Measurements from ENCODE around the gene MAP3K1. TPM values are rescaled to one million over a fixed set of nuclear protein-coding genes. Genes with fewer than 3 reads are reported as not detected.
"Not testable (repeated sequence)": the region's sequence is repeated elsewhere in the genome, so short reads cannot be mapped to it uniquely, and the experiment has no call there.

Gene MAP3K1
- polyA plus RNA-seq, 5 donors: 41.7 to 68.9 (median 60.4) TPM

DNA sequence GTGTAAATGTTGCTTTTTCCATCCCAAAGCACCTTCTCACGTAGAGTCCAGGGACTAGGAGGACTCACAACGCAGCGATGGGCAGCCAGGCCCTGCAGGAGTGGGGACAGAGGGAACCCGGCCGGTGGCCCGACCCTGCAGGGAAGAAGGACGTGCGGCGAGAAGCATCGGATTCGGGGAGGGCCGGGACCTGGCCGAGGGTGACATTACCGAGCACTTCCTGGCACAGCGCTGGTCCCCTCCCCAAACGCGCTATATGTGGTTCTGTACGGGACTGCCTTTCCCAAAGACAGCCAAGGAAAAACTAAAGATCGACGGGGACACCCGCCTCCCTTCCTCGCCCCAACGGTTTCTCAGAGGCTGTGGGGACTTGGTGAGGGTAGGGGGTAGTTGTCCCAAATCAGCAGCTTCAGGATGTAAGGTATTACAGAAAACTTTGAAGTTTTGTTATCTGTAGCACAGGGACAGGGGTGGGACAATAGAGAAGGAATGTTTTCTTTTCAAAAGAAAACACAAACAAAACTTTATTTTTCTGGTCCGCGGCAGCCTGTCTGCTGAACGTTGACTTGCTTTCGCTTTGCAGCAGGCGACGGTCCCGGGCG, 887 bp upstream of the MAP3K1 start:
- peak in 1 of 2 donors; percentile 52 for DNase-seq

DNA sequence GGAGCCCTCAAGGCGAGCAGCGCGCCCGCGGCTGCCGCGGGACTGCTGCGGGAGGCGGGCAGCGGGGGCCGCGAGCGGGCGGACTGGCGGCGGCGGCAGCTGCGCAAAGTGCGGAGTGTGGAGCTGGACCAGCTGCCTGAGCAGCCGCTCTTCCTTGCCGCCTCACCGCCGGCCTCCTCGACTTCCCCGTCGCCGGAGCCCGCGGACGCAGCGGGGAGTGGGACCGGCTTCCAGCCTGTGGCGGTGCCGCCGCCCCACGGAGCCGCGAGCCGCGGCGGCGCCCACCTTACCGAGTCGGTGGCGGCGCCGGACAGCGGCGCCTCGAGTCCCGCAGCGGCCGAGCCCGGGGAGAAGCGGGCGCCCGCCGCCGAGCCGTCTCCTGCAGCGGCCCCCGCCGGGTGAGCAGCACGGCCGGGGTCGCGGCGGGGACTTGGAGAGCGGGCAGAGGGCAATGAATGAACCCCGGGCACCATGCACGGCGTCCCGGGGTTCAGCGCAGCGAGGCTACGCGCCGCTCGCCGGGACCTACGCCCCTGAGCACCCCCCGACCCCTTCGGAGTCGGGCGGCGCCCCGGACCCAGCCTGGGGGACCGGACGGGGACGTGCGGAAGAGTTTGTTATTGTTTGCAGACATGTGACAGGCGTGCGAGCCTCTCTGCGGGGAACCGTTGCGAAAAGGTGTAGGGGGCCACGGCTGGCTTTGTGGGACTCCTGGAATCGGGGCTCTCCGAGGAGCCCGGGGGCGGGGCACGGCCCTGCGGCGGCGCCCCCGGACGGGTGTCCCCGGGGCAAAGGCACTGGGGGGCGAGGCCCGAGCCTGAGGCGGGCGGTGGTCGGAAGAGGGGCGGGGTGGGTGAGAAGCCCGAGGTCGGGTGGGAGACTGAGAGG, 553 bp downstream of the MAP3K1 start:
- DNase-seq: no peak

DNA sequence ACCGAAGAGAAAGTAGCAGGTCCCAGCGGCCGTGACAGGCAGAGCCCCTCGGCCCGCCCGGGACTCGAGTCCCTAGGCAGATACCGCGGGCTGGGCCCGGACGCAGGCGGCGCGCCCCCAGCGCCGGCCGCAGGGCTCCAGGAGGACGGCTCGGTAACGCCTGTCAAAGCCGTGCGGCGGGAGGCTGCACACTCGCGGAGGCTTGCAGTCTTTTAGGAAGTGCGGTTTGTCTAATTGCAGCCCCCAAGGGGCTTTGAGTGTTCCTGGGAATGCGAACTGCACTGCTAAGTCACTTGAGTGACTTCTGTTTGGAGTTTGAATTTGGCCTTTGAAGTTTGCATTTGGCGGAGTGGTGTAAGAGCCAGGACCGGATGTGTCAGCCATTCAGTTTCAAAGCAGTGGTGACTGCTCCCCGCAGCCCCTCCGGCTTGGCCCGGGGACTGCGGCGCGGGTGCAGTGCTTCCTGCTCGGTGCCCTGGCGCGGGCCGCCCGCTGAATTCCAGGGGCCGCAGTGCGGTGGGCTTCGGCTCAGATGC, 1.3 kb downstream of the MAP3K1 start:
- DNase-seq: peak; percentile 76 to 81

DNA sequence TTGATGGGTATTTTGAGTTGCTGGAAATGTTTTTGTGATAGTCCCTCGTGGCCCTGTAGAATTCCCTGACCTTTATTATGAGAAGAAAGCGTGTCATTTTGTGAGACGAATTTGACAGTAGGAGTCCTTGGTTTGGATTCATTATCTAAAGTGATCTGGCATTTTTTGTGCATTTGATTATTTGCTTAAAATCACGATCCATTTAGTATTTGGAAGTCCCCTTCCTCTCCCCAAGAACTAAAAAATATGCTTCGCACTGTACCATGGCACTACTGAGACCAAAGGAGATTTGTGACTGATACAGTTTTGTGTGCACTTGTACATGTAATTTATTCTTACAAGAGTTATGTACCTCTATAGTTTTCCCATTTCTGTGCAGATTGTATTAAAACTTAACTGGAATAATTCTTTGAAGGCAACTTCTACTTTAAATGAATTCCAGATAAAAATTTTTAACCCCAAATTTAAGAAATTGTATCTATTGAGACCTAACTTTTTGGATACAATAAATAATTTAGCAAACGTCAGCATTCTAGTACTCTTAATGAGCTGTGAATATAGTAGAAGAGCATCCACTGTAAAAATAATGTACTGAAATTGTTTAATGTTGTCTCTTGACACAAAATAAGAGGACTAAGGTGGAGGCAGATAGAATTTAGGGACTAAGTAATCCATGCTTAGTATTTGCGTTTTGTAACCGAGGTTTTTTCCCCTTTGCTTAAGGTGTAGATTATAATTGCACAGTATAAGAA, 2.1 kb downstream of the MAP3K1 start:
- DNase-seq: no peak

DNA sequence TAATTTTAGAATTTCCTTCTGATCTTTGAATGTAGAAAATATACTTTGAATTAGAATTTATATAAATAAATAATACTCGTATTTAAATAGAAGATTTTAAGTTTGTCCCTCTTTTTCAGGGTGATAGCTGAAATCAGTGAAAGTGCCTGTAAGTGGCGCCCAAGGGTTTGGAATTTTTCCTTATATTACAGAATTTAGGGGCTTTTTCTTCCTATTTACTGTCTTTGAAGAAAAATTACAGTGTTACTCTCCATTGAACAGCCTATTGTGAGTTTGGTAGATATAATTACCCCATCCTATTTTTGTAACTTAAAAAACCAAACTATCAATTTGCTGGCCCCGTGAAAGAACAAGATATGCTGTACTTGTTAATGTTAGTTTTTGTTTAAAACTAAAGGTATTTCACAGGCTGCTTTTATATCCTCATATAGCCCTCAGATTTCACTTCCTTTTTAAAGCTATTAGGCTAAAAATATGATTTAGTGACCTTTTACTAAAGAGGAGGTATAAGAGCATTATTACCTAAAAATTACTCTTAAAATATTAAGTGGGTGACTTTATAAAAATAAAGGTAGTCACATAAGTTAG, 3.2 kb downstream of the MAP3K1 start:
- DNase-seq: no peak

DNA sequence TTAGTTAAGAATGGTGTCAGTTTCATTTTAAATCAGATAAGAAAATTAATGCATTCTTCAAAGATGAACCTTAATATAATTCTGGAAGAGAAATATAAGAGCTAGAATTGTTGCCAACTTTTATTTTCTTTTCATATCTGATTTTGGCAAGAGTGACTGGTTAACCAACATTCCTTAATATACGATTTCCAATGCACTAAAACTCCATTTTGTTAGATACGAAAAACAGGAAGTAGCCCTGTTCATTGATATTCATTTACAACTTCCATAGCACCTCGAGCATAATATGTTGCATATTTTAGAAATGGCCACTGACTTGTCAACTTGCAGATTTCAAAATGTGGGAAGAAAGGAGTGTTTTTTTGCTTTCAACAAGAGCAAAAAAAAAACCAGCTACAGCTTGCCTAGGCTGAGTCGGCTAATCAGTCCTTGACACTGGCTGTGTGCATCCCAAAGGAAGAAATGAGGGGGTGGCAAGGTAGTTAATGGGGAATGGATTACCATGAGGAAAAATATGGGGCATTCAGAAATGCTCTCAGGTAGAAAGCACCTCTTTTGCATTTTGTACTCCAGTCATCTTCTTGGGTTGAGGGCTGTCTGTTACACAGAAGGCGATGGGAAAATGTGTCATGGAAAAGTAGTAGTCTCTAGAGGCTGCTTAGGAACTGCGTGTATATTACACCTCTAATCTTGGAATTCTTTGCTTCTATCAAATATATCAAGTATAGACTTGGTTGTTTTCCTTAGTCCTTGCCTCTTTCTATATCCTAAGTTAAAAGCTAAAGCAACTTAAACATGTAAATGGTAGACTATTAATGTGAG, 3.9 kb downstream of the MAP3K1 start:
- DNase-seq: peak in 1 of 2 donors; percentile 35

DNA sequence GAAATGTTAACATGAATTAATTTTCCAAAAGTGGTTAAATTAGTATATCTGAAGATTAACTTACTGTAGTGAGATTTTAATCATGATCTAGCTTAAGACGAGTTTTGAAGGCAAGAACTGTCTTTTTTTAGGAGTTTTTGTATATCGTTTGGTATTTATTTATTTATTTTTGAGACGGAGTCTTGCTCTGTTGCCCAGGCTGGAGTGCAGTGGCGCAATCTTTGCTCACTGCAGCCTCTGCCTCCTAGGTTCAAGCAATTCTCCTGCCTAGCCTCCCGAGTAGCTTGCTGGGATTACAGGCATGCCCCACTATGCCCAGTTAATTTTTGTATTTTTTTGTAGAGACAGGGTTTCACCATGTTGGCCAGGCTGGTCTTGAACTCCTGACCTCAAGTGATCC, 6.5 kb downstream of the MAP3K1 start:
- DNase-seq: not testable (repeated sequence)

DNA sequence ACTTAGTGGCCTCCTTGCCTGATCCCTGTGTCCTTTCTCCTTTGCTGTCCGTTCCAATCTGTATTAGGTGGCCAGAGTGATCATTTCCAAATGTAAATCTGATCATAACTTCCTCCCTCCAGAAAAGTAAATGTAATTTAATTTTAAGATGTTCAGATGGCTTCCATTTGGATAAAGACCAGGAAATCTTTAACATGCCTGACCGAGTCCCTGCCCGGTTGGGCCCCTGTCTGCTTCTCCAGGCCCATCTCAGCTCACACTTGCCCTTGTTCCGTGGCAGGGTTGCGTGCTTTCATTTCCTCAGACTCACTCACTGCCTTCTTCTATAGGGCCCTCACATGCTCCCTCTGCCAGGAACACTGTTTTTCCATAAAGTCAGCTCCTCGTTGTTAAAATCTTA, 7.6 kb downstream of the MAP3K1 start:
- no peak for DNase-seq

DNA sequence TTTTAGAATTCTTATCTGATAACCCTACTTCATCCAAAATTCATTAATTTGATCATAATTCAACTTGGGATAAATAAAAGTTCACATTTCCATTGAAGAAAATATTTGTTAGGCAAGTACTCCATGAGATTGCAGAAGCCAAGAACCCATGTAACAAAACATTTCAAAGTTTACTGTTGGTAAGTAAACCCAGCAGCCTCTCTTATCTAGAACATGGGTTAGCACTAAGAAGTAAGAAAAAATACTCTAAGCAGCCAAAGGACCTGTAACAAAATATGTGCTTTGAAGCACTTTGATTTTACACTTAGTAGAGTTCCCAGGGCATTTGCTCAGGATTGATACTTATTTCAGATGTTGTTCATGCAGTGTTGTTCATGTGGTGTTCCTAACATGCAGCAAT, 8.7 kb downstream of the MAP3K1 start:
- DNase-seq: no peak

DNA sequence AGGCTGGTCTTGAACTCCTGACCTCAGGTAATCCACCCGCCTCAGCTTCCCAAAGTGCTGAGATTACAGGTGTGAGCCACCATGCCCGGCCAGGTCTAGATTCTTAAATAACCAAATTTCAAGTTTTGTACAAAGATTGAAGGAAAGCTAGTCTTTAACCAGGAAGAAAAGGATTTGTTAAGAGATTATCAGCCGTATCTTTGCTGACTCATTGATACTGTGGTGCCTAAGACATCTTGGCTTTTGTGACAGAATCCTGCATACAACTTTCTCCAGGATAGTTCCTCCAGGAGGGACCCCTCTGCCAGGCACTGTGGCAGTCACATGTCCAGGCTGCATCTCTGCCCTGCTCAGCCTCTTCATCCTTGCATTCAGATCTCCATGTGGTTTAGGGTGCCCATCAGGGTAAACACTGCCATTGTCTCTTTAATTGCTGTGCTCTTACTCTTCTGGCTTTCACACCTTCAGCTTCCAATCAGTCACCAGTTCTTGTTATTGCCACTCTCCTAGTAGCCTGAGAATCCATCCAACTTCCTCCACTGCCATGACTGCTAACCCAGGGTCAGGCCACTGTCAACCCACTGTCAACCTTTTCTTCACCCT, 10.0 kb downstream of the MAP3K1 start:
- no peak for DNase-seq

DNA sequence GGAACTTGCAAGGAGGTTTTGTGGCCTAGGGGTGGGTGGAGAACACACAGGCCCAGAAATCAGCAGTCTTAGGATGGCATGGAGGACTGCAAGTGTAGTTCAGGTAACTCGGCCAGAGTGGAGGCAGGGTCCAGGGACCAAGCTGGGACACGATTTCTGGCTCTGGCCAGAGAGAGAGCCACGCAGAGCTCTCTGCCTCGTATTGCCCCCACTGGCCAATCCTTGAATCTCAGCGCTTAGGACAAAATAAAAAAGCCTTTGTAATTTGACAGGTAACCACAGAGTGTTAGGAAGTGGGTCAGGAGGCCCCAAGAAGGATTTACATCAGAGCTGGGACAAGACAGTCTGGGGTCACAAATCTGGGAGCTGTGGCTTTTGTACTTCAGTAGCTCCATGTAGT, 11.7 kb downstream of the MAP3K1 start:
- DNase-seq: no peak

DNA sequence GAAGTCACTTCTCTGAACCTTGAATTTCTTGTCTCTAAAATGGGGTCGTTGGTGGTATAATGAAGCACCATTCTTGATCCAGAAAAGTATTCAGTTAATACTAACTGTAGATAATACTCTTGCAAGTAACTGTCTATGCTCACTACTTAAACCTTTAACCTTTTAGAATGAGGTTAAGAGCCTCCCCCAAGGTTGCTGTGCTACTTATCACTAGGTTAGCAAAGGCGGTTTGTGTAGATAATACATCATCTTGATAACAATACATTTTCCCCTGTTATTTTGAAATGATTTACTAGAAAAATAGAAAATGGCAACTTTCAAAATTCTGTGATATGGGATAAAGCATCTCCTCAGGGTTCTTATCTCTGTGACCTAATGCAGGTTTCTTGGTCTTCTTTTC, 12.6 kb downstream of the MAP3K1 start:
- no peak for DNase-seq

DNA sequence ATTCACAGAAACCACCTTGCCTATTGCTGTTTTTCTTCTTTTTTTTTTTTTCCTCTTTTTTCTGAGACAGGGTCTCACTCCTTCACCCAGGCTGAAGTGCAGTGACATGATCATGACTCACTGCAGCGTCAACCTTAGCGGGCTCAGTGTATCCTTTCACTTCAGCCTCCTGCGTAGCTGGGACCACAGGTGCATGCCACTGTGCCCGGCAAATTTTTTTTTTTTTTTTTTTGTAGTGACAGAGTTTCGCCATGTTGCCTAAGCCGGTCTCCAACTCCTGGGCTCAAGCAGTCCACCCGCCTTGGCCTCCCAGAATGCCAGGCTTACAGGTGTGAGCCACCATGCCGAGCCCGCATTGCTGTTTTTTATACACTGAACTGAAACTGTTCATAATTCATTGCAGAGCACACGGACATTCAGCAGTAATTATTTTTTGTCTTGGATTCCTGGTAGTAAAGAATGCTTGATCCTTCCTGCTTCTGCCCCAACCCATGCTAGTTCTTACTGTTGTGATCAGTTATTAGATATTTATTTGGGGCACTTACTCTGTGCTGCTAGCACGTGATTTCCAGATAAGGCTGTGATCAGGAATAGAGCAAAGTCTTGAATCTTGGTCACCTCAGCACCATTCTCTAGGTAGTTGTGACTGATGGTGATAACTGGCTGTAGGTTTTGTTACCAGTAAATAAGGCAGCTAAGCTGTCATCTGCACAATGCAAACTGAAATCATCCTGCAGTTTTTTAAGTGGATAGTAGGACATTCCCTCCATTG, 14.0 kb downstream of the MAP3K1 start:
- DNase-seq: no peak

DNA sequence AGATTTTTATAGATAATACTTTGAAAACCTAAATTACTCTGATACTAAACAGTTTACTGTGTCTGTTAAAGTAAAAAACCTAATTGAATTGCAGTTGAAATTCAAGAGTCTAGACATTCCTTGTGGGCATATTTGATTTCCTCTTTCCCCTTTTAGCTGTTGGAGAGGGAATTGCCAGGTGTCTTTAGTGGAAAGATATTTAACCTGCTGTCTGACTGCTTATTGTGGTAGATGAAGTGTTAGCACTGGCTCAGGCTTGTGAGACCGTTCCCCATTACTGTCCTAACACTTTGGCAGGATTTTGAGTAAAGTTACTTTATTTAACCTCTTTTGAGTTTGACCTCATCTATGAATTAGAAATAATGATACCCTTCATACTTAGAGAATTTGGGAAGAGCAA, 16.4 kb downstream of the MAP3K1 start:
- DNase-seq: no peak

DNA sequence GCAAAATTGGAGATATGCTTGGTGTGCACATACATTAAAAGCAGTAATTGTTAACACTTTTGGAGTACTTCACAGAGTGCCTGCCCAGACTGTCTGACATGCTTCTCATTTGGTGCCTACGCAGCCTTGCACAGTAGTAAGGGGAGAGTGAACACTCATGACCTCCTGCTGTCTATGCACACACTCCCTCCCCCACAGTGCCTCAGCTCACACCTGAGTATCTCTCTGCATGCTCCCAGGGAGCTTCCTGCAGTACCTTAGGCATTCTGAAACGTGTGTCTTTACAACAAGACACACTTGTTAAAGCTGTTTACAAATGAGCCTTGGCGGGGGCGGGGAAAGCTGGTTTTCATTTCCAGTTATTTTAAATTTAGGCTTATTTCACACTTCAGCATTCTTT, 18.0 kb downstream of the MAP3K1 start:
- DNase-seq: no peak

DNA sequence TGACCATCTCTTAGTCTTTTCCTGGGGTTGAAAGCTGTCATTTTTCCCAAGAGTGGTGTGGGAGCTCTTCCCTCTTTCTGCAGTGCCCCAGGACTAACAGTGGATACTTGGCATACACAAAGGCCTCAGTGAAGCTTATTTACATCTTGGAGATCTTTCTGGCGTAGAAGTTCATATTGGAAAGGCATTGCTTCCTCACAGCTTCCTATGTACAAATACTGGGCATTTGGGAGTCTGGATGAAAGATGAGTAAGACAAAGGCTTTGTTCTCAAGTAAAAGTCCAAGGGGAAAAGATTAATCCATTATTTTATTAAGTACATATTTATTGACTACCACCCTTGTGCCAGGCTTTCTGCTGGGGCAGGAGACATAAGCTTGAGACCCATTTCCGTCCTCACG, 22.0 kb downstream of the MAP3K1 start:
- no peak for DNase-seq

DNA sequence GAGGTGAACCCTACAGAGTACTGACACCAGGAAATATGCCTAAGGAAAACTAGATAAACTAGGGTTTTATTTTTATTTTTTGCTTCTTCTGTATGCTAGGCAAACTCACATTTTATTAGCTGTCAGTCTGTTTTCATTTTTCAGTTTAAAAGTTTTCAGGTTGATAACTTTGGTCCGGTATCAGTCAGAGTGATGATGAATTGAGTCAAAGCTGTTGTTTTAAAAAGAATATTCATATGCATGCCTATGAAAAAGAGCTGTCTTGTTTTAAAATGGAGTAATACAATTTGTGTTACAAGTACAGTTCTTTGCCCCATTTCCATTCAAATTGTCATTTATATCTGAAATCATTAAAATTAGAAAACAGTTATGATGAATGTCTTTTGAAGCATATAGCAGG, 22.6 kb downstream of the MAP3K1 start:
- DNase-seq: no peak

DNA sequence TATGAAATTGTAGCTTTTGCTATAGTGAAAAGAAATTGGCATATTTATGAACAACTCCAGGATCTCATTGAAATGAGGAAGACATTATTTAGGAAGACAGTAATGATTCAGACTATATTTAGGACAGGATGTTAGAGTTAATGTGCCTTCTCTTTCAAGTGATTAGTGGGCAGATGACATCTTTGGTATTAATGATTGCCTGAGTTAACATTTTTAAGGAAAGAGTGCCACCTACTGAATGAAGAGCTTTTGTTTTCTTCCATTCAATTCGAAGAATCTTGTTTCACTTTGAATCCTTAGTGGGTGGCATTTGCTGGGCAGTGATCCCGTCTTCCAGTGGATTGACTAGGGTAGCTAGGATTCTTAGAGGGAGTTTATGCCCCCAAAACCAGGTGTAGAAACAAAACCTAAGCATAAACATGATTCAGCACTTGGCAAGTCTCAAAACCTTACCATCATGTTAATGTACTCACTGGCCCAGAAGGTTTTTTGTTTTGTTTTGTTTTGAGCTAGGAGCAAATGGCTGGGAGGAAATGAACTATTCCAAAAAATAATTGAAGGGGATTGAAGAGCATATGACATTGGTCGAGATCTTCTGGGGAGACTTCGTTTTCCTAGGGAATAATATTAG, 23.2 kb downstream of the MAP3K1 start:
- peak in 1 of 2 donors; percentile 53 for DNase-seq

DNA sequence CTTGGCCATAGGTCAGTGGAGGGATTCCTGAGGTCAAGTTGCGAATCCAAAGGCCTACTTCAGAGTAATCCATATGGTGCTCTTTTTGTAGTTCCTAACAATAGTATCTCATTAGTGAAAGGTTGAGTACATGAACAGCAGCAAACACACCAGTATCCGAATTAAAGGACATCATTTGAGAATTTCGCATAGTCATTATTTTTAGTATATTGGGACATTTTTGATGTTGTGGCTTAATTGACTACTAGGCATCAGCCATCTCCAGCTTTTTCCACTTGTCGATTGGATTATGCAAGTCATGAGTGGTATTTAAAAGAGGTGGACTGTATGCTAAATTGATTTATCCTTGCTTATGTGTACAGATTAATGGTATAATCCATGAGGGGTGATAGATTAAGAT, 23.7 kb downstream of the MAP3K1 start:
- no peak for DNase-seq
